HEK293 (cell line): Measurements from ENCODE around the gene DNHD1.

Experiments used
- SP3 ChIP-seq: fragments of 450-650 bp; formaldehyde crosslinking; IDR thresholded peaks from 2 replicates; pipeline ENCODE4 v1.5.1; 2016; ENCODE audit warnings: missing biosample characterization, missing genetic modification characterization
- ZNF184 ChIP-seq: fragments of 450-650 bp; IDR thresholded peaks from 2 replicates; pipeline ENCODE4 v1.5.1; 2018; ENCODE audit warnings: missing biosample characterization, mild to moderate bottlenecking, missing genetic modification characterization
- ZNF19 ChIP-seq: fragments of 450-650 bp; formaldehyde crosslinking; IDR thresholded peaks from 2 replicates; pipeline ENCODE4; 2016; ENCODE audit warnings: missing biosample characterization, missing genetic modification characterization, low read depth
- ZNF24 ChIP-seq: fragments of 450-650 bp; formaldehyde crosslinking; IDR thresholded peaks from 2 replicates; pipeline ENCODE4 v1.5.1; 2016; ENCODE audit warnings: missing biosample characterization, missing genetic modification characterization
- ZNF544 ChIP-seq: fragments of 450-650 bp; formaldehyde crosslinking; IDR thresholded peaks from 2 replicates; pipeline ENCODE4 v1.5.0; 2017; ENCODE audit warnings: missing biosample characterization, missing genetic modification characterization
- TF ChIP-seq, protein P1 (sequence below): fragments of 450-650 bp; formaldehyde crosslinking; IDR thresholded peaks from 2 replicates; pipeline ENCODE4 v1.5.1; 2016; ENCODE audit warnings: missing biosample characterization, missing genetic modification characterization

DNA sequence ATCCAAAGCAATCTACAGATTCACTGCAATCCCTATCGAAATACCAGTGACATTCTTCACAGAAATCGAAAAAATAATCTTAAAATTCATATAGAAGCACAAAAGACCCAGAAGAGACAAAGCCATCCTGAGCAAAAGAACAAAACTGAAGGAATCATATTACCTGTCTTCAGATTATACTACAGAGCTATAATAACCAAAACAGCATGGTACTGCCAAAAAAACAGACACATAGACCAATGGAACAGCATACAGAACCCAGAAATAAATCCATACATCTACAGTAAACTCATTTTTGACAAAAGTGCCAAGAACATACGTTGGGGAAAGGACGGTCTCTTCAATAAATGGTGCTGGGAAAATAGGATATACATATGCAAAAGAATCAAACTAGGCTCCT, 87.4 kb downstream of the DNHD1 start:
- TF ChIP-seq, protein P1, sequence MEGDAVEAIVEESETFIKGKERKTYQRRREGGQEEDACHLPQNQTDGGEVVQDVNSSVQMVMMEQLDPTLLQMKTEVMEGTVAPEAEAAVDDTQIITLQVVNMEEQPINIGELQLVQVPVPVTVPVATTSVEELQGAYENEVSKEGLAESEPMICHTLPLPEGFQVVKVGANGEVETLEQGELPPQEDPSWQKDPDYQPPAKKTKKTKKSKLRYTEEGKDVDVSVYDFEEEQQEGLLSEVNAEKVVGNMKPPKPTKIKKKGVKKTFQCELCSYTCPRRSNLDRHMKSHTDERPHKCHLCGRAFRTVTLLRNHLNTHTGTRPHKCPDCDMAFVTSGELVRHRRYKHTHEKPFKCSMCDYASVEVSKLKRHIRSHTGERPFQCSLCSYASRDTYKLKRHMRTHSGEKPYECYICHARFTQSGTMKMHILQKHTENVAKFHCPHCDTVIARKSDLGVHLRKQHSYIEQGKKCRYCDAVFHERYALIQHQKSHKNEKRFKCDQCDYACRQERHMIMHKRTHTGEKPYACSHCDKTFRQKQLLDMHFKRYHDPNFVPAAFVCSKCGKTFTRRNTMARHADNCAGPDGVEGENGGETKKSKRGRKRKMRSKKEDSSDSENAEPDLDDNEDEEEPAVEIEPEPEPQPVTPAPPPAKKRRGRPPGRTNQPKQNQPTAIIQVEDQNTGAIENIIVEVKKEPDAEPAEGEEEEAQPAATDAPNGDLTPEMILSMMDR (tag by site-specific recombination): no peak
- TF ChIP-seq ZNF544 (tag by site-specific recombination) (no peak), ZNF19 (no peak), ZNF24 (tag by site-specific recombination) (no peak), SP3 (no peak), ZNF184 (tag by site-specific recombination) (no peak)
